ENCODE measurements around the gene RFX3.

DNA sequence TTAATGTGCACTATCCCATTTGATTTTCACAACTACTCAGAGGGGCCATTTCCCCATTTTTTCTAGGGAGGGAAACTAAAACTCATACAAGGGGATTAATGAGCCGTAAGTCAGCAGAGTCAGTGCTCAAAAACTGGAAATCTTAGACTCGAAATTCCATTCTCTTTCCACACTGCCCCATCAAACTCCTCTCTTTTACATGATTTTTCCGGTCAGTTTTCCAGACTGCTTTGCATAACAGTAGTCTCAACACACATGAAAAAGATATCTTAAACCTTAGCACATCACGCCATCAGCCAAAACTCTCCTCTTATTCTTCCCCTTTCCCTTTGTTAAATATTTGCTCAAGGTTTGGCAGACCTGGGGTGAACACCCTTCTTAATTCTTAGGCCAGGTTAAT lies 332.0 kb downstream of the RFX3 start:
- TF ChIP-seq, protein P1, sequence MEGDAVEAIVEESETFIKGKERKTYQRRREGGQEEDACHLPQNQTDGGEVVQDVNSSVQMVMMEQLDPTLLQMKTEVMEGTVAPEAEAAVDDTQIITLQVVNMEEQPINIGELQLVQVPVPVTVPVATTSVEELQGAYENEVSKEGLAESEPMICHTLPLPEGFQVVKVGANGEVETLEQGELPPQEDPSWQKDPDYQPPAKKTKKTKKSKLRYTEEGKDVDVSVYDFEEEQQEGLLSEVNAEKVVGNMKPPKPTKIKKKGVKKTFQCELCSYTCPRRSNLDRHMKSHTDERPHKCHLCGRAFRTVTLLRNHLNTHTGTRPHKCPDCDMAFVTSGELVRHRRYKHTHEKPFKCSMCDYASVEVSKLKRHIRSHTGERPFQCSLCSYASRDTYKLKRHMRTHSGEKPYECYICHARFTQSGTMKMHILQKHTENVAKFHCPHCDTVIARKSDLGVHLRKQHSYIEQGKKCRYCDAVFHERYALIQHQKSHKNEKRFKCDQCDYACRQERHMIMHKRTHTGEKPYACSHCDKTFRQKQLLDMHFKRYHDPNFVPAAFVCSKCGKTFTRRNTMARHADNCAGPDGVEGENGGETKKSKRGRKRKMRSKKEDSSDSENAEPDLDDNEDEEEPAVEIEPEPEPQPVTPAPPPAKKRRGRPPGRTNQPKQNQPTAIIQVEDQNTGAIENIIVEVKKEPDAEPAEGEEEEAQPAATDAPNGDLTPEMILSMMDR (IDR thresholded peaks at IDR 0.05; ENCODE audit: low read length), result no peak
- no peak for TF ChIP-seq EZH2 (optimal IDR thresholded peaks at IDR 0.05; ENCODE audit: low read depth, low read length)
- no peak for TF ChIP-seq EZH2phosphoT487 (IDR thresholded peaks at IDR 0.05; ENCODE audit: low read length)

All from MM.1S (cell line).